Thyroid gland (tissue), 4 donors: Measurements from ENCODE around the gene BTBD2.

Source experiments
- POLR2A ChIP-seq, 2 donors: fragments of 450-650 bp; IDR thresholded peaks; one replicate each; pipeline ENCODE4 v1.6.1; 2017; ENCODE audit warnings: antibody characterized with exemption in 2 of 2, mild to moderate bottlenecking in 2 of 2, moderate library complexity in 1 of 2
- TF ChIP-seq, protein P1 (sequence below), 6 experiments: fragments of 200-600 bp in 3 of 6; fragments of 450-650 bp in 3 of 6; sonication (generic) in 3 of 6; IDR thresholded peaks; one replicate each; pipeline ENCODE4 v1.5.1; 2016 to 2019; ENCODE audit warnings: antibody characterized with exemption in 6 of 6, mild to moderate bottlenecking in 2 of 6, inconsistent platforms in 1 of 6, moderate library complexity in 1 of 6

DNA sequence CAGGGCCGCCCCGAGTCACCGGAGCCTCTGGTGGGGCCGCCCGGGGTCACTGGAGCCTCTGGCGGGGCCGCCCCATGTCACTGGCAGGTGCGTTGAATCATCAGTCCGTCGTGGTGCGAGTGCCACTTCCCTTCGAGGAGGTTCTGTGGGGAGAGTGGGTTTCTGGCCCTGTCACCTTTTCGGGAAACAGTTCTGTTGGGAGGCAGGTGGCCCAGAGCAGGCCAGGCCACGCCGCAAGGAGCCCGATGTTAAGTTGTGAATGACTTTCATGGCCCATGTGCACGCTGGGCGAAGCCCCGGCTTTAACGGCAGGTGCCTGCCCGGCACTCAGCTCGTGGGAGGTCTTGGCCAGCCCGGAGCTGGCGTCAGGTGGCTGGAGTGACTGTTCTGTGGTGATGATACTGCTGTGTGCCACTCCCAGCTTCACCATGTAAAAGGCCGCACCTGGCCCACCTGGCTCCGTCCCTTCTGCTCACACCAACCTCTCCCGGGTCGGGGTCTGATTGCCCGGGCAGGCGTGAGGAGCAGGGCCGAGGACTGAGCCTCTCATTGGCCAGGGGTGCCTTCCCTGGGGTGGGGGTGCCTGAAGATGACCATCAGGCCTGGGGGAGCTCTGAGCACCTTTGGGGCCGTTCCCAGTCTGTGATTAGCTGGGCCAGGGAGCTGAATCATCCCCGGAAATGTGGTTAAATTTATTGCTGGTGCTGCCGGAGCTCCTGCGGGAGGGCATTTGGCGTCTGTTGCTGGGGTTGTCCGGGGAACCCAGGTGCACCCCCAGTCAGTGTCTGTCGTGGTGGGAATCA is 45.3 kb downstream of the BTBD2 start:
- TF ChIP-seq, protein P1, sequence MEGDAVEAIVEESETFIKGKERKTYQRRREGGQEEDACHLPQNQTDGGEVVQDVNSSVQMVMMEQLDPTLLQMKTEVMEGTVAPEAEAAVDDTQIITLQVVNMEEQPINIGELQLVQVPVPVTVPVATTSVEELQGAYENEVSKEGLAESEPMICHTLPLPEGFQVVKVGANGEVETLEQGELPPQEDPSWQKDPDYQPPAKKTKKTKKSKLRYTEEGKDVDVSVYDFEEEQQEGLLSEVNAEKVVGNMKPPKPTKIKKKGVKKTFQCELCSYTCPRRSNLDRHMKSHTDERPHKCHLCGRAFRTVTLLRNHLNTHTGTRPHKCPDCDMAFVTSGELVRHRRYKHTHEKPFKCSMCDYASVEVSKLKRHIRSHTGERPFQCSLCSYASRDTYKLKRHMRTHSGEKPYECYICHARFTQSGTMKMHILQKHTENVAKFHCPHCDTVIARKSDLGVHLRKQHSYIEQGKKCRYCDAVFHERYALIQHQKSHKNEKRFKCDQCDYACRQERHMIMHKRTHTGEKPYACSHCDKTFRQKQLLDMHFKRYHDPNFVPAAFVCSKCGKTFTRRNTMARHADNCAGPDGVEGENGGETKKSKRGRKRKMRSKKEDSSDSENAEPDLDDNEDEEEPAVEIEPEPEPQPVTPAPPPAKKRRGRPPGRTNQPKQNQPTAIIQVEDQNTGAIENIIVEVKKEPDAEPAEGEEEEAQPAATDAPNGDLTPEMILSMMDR (IDR thresholded peaks at IDR 0.05), result no peak
- no peak for TF ChIP-seq POLR2A (IDR thresholded peaks at IDR 0.05)
